Erythroblast (primary cell): ENCODE measurements around the gene SCNN1G.

Experiments
- GATA1 ChIP-seq: IDR thresholded peaks from 2 replicates; pipeline ENCODE4 v1.6.1; 2011; ENCODE audit warnings: low read depth, mild to moderate bottlenecking, control low read depth, low read length, moderate library complexity
- POLR2A ChIP-seq: IDR thresholded peaks from 2 replicates; pipeline ENCODE4 v1.6.1; 2011; ENCODE audit warnings: mild to moderate bottlenecking, low read length

- TF ChIP-seq POLR2A (no peak), GATA1 (no peak)
Measured at GRCh38 chr16:23148166-23148512, 34.4 kb upstream of the SCNN1G start.
